Neural crest cell (in vitro differentiated cells): ENCODE results near the gene SEC14L5. TPM values are rescaled to one million over a fixed set of nuclear protein-coding genes. Genes with fewer than 3 reads are reported as not detected.

Source experiments
- DNase-seq: peaks from one replicate; pipeline ENCODE4 v3.0.0; 2021; ENCODE audit warnings: low read depth, mixed read lengths, low spot score
- H3K27ac Mint-ChIP-seq: one replicate; pipeline ENCODE4 v1.8.0; 2021; ENCODE audit warnings: mild to moderate bottlenecking, mixed read lengths; ENCODE audit not compliant: unreplicated experiment
- H3K27me3 Mint-ChIP-seq: 2 replicates; pipeline ENCODE4 v1.8.0; 2021; ENCODE audit warnings: low read depth, mild to moderate bottlenecking, mixed read lengths
- H3K36me3 Mint-ChIP-seq: 2 replicates; pipeline ENCODE4 v1.8.0; 2021; ENCODE audit warnings: low read depth, mild to moderate bottlenecking, mixed read lengths
- H3K4me1 Mint-ChIP-seq: 2 replicates; pipeline ENCODE4 v1.8.0; 2021; ENCODE audit warnings: mixed read lengths
- H3K4me3 Mint-ChIP-seq: one replicate; pipeline ENCODE4 v1.8.0; 2021; ENCODE audit warnings: mild to moderate bottlenecking, mixed read lengths
- H3K9me3 Mint-ChIP-seq: 2 replicates; pipeline ENCODE4 v1.8.0; 2021; ENCODE audit warnings: mixed read lengths
- CTCF ChIP-seq: fragments of 200-600 bp; sonication (generic); conservative IDR thresholded peaks from 2 replicates; pipeline ENCODE4 v1.5.0; 2021; ENCODE audit warnings: antibody characterized with exemption, mild to moderate bottlenecking
- total RNA-seq: library from RNA; stranded (reverse); gene quantifications from 2 replicates; pipeline ENCODE4 v1.2.1, GENCODE V29; 2021

Gene SEC14L5
- total RNA-seq, 1 donor from 2014 or later, result 0.68 TPM

- Mint-ChIP-seq H3K4me1 (no peaks in the 10 kb centered on the region), H3K9me3 (no peaks in the 10 kb centered on the region), H3K36me3 (no peaks in the 10 kb centered on the region), H3K27me3 (no peaks in the 10 kb centered on the region), H3K4me3 (no peak overlapping the region), H3K27ac (no peak overlapping the region)
- TF ChIP-seq CTCF, result no peak
- DNase-seq, result no peak
Measured at GRCh38 chr16:5026664-5027063, 68.5 kb downstream of the SEC14L5 start.

GRCh38 chr16:5027086-5027485 is 69.0 kb downstream of the SEC14L5 start:
- Mint-ChIP-seq H3K4me1 (no peaks in the 10 kb centered on the region), H3K4me3 (no peak overlapping the region), H3K27me3 (peaks cover 3% of the 10 kb centered on the region), H3K27ac (no peak overlapping the region), H3K36me3 (no peaks in the 10 kb centered on the region), H3K9me3 (no peaks in the 10 kb centered on the region)
- TF ChIP-seq CTCF, result no peak
- DNase-seq, result no peak

- no peak for DNase-seq
- Mint-ChIP-seq H3K9me3 (no peaks in the 10 kb centered on the region), H3K4me3 (no peak overlapping the region), H3K36me3 (no peaks in the 10 kb centered on the region), H3K4me1 (peaks cover 2% of the 10 kb centered on the region), H3K27me3 (peaks cover 3% of the 10 kb centered on the region), H3K27ac (no peak overlapping the region)
- TF ChIP-seq CTCF, result no peak
Measured at GRCh38 chr16:5027575-5028235, 69.6 kb downstream of the SEC14L5 start.

- H3K27ac Mint-ChIP-seq, result no peak overlapping the region
- H3K4me3 Mint-ChIP-seq, result peak overlapping the region; percentile 15
- no peaks in the 10 kb centered on the region for H3K9me3 Mint-ChIP-seq
- H3K4me1 Mint-ChIP-seq, result peaks cover 9% of the 10 kb centered on the region
- TF ChIP-seq CTCF, result no peak
- no peak for DNase-seq
- H3K36me3 Mint-ChIP-seq, result no peaks in the 10 kb centered on the region
- H3K27me3 Mint-ChIP-seq, result peaks cover 5% of the 10 kb centered on the region
Measured at GRCh38 chr16:5028950-5029475, 70.9 kb downstream of the SEC14L5 start.

GRCh38 chr16:5030251-5030870 is 72.2 kb downstream of the SEC14L5 start:
- Mint-ChIP-seq H3K27ac (no peak overlapping the region), H3K4me3 (peak overlapping the region; percentile 51), H3K4me1 (peaks cover 21% of the 10 kb centered on the region), H3K27me3 (peaks cover 8% of the 10 kb centered on the region), H3K36me3 (no peaks in the 10 kb centered on the region), H3K9me3 (no peaks in the 10 kb centered on the region)
- no peak for DNase-seq
- no peak for TF ChIP-seq CTCF
